HepG2 (cell line): ENCODE data around the gene CDC42EP1. TPM values are rescaled to one million over a fixed set of nuclear protein-coding genes. Genes with fewer than 3 reads are reported as not detected.

ENCODE experiments used
- ATAC-seq: fragments of 200-7000 bp; cut with Tn5 transposase; 3 replicates; pipeline ENCODE4 v1.9.1; 2020; ENCODE audit warnings: mild to moderate bottlenecking, moderate library complexity
- BruUV-seq: library from RNA; stranded (reverse); fragments of 400-500 nt; replicated peaks from 2 replicates; lab custom pipeline; 2021; lab: Mats Ljungman, UMichigan
- CTCF ChIA-PET: fragments of 300-600 bp; formaldehyde crosslinking; extraction: SDS; loops from one replicate; lab custom pipeline; 2021; ENCODE audit warnings: low total read pairs, inconsistent platforms, low intra/inter-chr PET ratio; lab: Yijun Ruan, JAX
- POLR2A ChIA-PET: fragments of 350-600 bp; sonication (Branson Sonifier 250); formaldehyde crosslinking; loops from one replicate; lab custom pipeline; 2020; ENCODE audit warnings: antibody characterized with exemption, inconsistent platforms; lab: Yijun Ruan, JAX
- DNase-seq: peaks from one replicate; pipeline ENCODE4 v3.0.0-alpha.2; 2015; ENCODE audit warnings: low spot score
- FAIRE-seq: peaks from 3 replicates; lab custom pipeline; 2011; peaks lifted over from hg19 to GRCh38; lab: Jason Lieb, UNC
- H2AFZ ChIP-seq: one replicate; pipeline ENCODE4 v1.6.1; 2011; ENCODE audit warnings: low read length, inconsistent platforms
- H3K27ac ChIP-seq: fragments of 300-600 bp; 3 replicates; pipeline ENCODE4 v1.8.0; 2011; ENCODE audit warnings: mixed run types, mild to moderate bottlenecking, mixed read lengths, low read length, inconsistent platforms; ENCODE audit not compliant: insufficient read depth; ENCODE audit errors: extremely low read length
- H3K27me3 ChIP-seq, 2 experiments: fragments of 200-600 bp in 1 of 2; 2 replicates in 1 of 2; 3 replicates in 1 of 2; pipeline versions ENCODE4 v1.6.0 to v1.8.0; 2011; ENCODE audit warnings: low read length in 2 of 2, mild to moderate bottlenecking in 2 of 2, moderate library complexity in 2 of 2, inconsistent platforms in 1 of 2; ENCODE audit not compliant: insufficient read depth in 2 of 2, control insufficient read depth in 1 of 2
- H3K36me3 ChIP-seq, 2 experiments: fragments of 200-600 bp in 1 of 2; replicated peaks in 1 of 2; 2 replicates in 1 of 2; 3 replicates in 1 of 2; pipeline versions ENCODE4 v1.5.1 to v1.8.0; 2011; ENCODE audit warnings: low read length in 2 of 2, inconsistent platforms in 1 of 2; ENCODE audit not compliant: insufficient read depth in 2 of 2, control insufficient read depth in 1 of 2
- H3K4me1 ChIP-seq: 2 replicates; pipeline ENCODE4 v1.5.1; 2012; ENCODE audit warnings: low read length, inconsistent platforms; ENCODE audit not compliant: insufficient read depth
- H3K4me2 ChIP-seq: 2 replicates; pipeline ENCODE4 v1.6.0; 2011; ENCODE audit warnings: low read depth, low read length, inconsistent platforms
- H3K4me3 ChIP-seq, 3 experiments: fragments of 200-600 bp in 1 of 3; sonication (generic), shearing (Covaris generic) in 1 of 3; replicated peaks in 1 of 3; 2 replicates each; pipeline ENCODE4 v1.5.1; 2011 to 2016; ENCODE audit warnings: low read length in 3 of 3, inconsistent platforms in 2 of 3, low read depth in 2 of 3, mild to moderate bottlenecking in 2 of 3, control low read depth in 1 of 3, mixed read lengths in 1 of 3; ENCODE audit not compliant: insufficient read depth in 1 of 3
- H3K79me2 ChIP-seq: one replicate; pipeline ENCODE4 v1.6.1; 2011; ENCODE audit warnings: low read length, inconsistent platforms; ENCODE audit not compliant: insufficient read depth
- H3K9ac ChIP-seq: 2 replicates; pipeline ENCODE4 v1.6.0; 2011; ENCODE audit warnings: mild to moderate bottlenecking, low read depth, low read length, inconsistent platforms; ENCODE audit not compliant: insufficient read depth
- H3K9me3 ChIP-seq: 2 replicates; pipeline ENCODE4 v1.5.1; 2012; ENCODE audit warnings: mild to moderate bottlenecking, low read length
- H4K20me1 ChIP-seq: 2 replicates; pipeline ENCODE4 v1.6.0; 2011; ENCODE audit warnings: inconsistent platforms, mild to moderate bottlenecking, low read length, moderate library complexity; ENCODE audit not compliant: insufficient read depth
- BORCS8-MEF2B ChIP-seq: sonication (generic); formaldehyde crosslinking; IDR thresholded peaks from 2 replicates; pipeline ENCODE4 v1.8.0; 2022; ENCODE audit warnings: mild to moderate bottlenecking, missing genetic modification reagents
- CEBPB ChIP-seq: IDR thresholded peaks from 2 replicates; pipeline ENCODE4 v1.6.1; 2011; ENCODE audit warnings: low read depth, low read length, improper control_type of control experiment, borderline replicate concordance
- FOXC1 ChIP-seq: sonication (generic); formaldehyde crosslinking; IDR thresholded peaks from 2 replicates; pipeline ENCODE4 v1.8.0; 2022; ENCODE audit warnings: mild to moderate bottlenecking, missing genetic modification reagents, borderline replicate concordance
- GATAD1 ChIP-seq: IDR thresholded peaks from 2 replicates; pipeline ENCODE4 v1.6.1; 2016; ENCODE audit warnings: missing genetic modification reagents, missing compliant biosample characterization
- KLF6 ChIP-seq: IDR thresholded peaks from 2 replicates; pipeline ENCODE4 v1.8.0; 2016; ENCODE audit warnings: missing biosample characterization, missing genetic modification reagents
- MEF2D ChIP-seq: sonication (generic); formaldehyde crosslinking; IDR thresholded peaks from 2 replicates; pipeline ENCODE4 v1.5.1; 2020; ENCODE audit warnings: mild to moderate bottlenecking, missing genetic modification reagents
- PAWR ChIP-seq: sonication (generic); formaldehyde crosslinking; IDR thresholded peaks from 2 replicates; pipeline ENCODE4 v1.4.0; 2020; ENCODE audit warnings: missing genetic modification reagents, mild to moderate bottlenecking, borderline replicate concordance
- TAF1 ChIP-seq: sonication (generic); formaldehyde crosslinking; IDR thresholded peaks from 2 replicates; pipeline ENCODE4 v1.4.0; 2020; ENCODE audit warnings: missing genetic modification reagents
- ZNF292 ChIP-seq: sonication (generic); formaldehyde crosslinking; IDR thresholded peaks from 2 replicates; pipeline ENCODE4 v1.8.1; 2022; ENCODE audit warnings: mild to moderate bottlenecking, low read depth, missing genetic modification reagents, borderline replicate concordance
- ZNF7 ChIP-seq: IDR thresholded peaks from 2 replicates; pipeline ENCODE4 v1.6.1; 2016; ENCODE audit warnings: missing biosample characterization, missing genetic modification reagents
- ZNF709 ChIP-seq: sonication (generic); formaldehyde crosslinking; IDR thresholded peaks from 2 replicates; pipeline ENCODE4 v1.5.0; 2020; ENCODE audit warnings: mild to moderate bottlenecking, missing genetic modification reagents
- ZNF720 ChIP-seq: sonication (generic); formaldehyde crosslinking; IDR thresholded peaks from 2 replicates; pipeline ENCODE4 v1.4.0; 2020; ENCODE audit warnings: missing genetic modification reagents
- ZNF746 ChIP-seq: sonication (generic); formaldehyde crosslinking; IDR thresholded peaks from 2 replicates; pipeline ENCODE4 v1.8.0; 2022; ENCODE audit warnings: mild to moderate bottlenecking, missing genetic modification reagents
- WGBS: methylation state at CpG from one replicate; pipeline ENCODE4 v1.1.6; 2017; ENCODE audit warnings: low lambda C conversion rate; 5-methylcytosine and 5-hydroxymethylcytosine counted together
- in situ Hi-C: cut with HindIII; loops from 2 replicates; pipeline ENCODE4 v1.10.0; 2017; ENCODE audit warnings: low pct_unique_long_range_greater_than_20kb; ENCODE audit not compliant: extremely low pct_ligation_motif_present
- intact Hi-C: fragments of 100-400 bp; cut with micrococcal nuclease; formaldehyde crosslinking; loops from one replicate; pipeline ENCODE4 v1.10.0; 2022; ENCODE audit not compliant: unreplicated experiment
- polyA plus RNA-seq, 8 experiments: library from polyadenylated mRNA; depleted of rRNA in 3 of 8; stranded (reverse) in 7 of 8; unstranded in 1 of 8; fragments of >200 nt; fragmentation: Illumina TruSeq in 4 of 8; extraction: Trizol in 4 of 8; gene quantifications; 2 replicates each; pipeline versions ENCODE4 v1.2.1 to v1.2.3, GENCODE V29; 2011 to 2016; ENCODE audit warnings: low read depth in 4 of 8, missing spikeins in 1 of 8, mixed read lengths in 1 of 8; ENCODE audit not compliant: insufficient read depth in 1 of 8
- total RNA-seq, 5 experiments: library from RNA; depleted of rRNA; stranded (reverse); fragments of >200 nt; fragmentation: Illumina TruSeq; extraction: Trizol; gene quantifications; 2 replicates each; pipeline ENCODE4 v1.2.3, GENCODE V29; 2016; ENCODE audit warnings: low read depth in 1 of 5
- TF ChIP-seq, protein P1 (sequence below): sonication (generic); formaldehyde crosslinking; IDR thresholded peaks from 2 replicates; pipeline ENCODE4 v1.4.0; 2020; ENCODE audit warnings: missing genetic modification reagents
- TF ChIP-seq, protein P2 (sequence below): sonication (generic); formaldehyde crosslinking; IDR thresholded peaks from 2 replicates; pipeline ENCODE4 v1.8.0; 2022; ENCODE audit warnings: mild to moderate bottlenecking, missing genetic modification reagents, borderline replicate concordance

CDC42EP1 gene
- total and polyA plus RNA-seq, 2 of the 13 experiments (the other 11 are each of a cell fraction or from before 2014, with no cell fraction given): 17.1 to 29.5 TPM

DNA sequence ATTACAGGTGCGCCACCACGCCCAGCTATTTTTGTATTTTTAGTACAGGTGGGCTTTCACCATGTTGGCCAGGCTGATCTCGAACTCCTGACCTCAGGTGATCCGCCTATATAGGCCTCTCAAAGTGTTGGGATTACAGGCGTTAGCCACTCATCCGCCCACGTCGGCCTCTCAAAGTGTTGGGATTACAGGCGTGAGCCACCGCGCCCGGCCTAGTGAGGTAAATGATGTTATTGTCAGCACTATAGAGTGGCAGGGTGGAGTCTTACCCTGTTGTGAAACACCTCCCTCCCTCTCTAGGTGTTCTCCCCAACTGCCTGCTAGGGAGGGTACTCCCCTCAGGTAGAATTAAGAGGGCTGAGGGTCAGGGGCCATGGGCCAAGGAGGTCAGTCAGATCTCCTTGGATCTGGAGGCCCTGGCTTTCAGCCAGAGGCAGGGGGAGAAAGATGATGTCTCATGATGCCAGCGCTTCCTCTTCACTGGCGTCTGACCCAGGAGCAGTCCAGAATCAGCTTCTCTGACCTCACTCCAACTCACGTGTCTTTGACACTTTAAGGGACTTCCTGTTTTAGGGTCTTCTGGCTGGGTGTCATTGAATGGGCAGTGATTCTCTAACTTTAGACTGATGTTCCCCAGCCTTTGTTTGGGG, 50.3 kb downstream of the CDC42EP1 start:
- H3K9me3 ChIP-seq: no peaks in the 10 kb centered on the region
- no peak for FAIRE-seq
- in situ Hi-C loops (no loop called here), intact Hi-C loops (no loop called here)
- H3K27me3 ChIP-seq: peaks cover 0 to 5% of the 10 kb centered on the region in 2 experiments; a peak in 1 of 5 replicates
- POLR2A ChIA-PET: interaction anchor here (1.1 to 6.0 kb wide), 7 partner anchors 10 to 74 kb away, joined by 3 to 75 read pairs (median 5); partner anchors contain the start of genes PDXP and SH3BP1
- H3K4me1 ChIP-seq: peaks cover 40% of the 10 kb centered on the region
- H3K4me2 ChIP-seq: peak overlapping the region; percentile 90
- ATAC-seq: no peak
- H4K20me1 ChIP-seq: no peaks in the 10 kb centered on the region
- TF ChIP-seq CEBPB: 0 out of 2 replicates have a peak, but pooled peaks have one; percentile 5
- TF ChIP-seq MEF2D (CRISPR knock-in tag): no peak
- TF ChIP-seq, protein P1, sequence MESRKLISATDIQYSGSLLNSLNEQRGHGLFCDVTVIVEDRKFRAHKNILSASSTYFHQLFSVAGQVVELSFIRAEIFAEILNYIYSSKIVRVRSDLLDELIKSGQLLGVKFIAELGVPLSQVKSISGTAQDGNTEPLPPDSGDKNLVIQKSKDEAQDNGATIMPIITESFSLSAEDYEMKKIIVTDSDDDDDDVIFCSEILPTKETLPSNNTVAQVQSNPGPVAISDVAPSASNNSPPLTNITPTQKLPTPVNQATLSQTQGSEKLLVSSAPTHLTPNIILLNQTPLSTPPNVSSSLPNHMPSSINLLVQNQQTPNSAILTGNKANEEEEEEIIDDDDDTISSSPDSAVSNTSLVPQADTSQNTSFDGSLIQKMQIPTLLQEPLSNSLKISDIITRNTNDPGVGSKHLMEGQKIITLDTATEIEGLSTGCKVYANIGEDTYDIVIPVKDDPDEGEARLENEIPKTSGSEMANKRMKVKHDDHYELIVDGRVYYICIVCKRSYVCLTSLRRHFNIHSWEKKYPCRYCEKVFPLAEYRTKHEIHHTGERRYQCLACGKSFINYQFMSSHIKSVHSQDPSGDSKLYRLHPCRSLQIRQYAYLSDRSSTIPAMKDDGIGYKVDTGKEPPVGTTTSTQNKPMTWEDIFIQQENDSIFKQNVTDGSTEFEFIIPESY (CRISPR knock-in tag): 0 out of 2 replicates have a peak, but pooled peaks have one; percentile 15
- peak; percentile 45; the same call in 1 of the 2 replicates for TF ChIP-seq ZNF7 (CRISPR knock-in tag)
- TF ChIP-seq, all 625 proteins: peak for 3
- H2AFZ ChIP-seq: no peak overlapping the region
- CTCF ChIA-PET: no interaction called here
- H3K9ac ChIP-seq: no peak overlapping the region
- no TSS peak for BruUV-seq
- H3K27ac ChIP-seq: peak overlapping the region; percentile 97
- H3K36me3 ChIP-seq: peaks cover 2 to 9% of the 10 kb centered on the region in 2 experiments; a peak in 2 of 5 replicates
- peaks cover 20% of the 10 kb centered on the region for H3K79me2 ChIP-seq
- DNase-seq: no peak
- H3K4me3 ChIP-seq: no peak overlapping the region
- 87% methylated on average over 15 of the region's 15 CpGs for WGBS

DNA sequence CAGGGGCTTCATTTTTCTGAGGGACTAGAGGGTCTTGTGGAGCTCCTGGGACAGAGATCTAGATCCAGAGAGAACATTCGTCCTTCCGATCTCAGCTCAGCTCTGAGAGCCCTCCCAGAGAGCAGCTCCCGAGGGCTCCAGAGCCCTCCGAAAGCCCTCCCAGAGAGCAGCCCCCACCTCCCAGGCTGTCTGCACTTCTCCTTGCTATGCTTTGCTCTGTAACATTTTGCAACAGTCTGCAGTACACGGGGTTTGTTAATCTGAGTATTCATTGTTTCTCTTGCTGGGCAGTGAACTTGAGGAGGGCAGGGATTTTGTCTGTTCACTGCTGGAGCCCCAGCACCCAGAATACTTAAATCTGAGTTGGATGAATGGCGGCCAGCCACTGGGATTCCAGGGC, 50.9 kb downstream of the CDC42EP1 start:
- Histone ChIP-seq H4K20me1 (no peaks in the 10 kb centered on the region), H3K9ac (no peak overlapping the region)
- TF ChIP-seq ZNF720 (CRISPR knock-in tag) (no peak), KLF6 (no peak), ZNF746 (CRISPR knock-in tag) (no peak), PAWR (CRISPR knock-in tag) (no peak), ZNF292 (CRISPR knock-in tag) (no peak), ZNF709 (CRISPR knock-in tag) (no peak), FOXC1 (no peak), TAF1 (CRISPR knock-in tag) (no peak), BORCS8-MEF2B (no peak), GATAD1 (CRISPR knock-in tag) (no peak)
- TF ChIP-seq, protein P2, sequence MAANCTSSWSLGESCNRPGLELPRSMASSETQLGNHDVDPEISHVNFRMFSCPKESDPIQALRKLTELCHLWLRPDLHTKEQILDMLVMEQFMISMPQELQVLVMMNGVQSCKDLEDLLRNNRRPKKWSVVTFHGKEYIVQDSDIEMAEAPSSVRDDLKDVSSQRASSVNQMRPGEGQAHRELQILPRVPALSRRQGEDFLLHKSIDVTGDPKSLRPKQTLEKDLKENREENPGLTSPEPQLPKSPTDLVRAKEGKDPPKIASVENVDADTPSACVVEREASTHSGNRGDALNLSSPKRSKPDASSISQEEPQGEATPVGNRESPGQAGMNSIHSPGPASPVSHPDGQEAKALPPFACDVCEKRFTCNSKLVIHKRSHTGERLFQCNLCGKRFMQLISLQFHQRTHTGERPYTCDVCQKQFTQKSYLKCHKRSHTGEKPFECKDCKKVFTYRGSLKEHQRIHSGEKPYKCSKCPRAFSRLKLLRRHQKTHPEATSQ (CRISPR knock-in tag): no peak
- TF ChIP-seq, all 625 proteins: peak for 0
- H2AFZ ChIP-seq: no peak overlapping the region
- no peaks in the 10 kb centered on the region for H3K9me3 ChIP-seq
- FAIRE-seq (no peak), ATAC-seq (no peak), DNase-seq (no peak)
- peak overlapping the region; percentile 15 for H3K27ac ChIP-seq
- peaks cover 20% of the 10 kb centered on the region for H3K79me2 ChIP-seq
- H3K36me3 ChIP-seq: peaks cover 4 to 11% of the 10 kb centered on the region in 2 experiments; a peak in 3 of 5 replicates
- no peak overlapping the region for H3K4me3 ChIP-seq
- 56% methylated on average over 4 of the region's 6 CpGs for WGBS
- H3K4me2 ChIP-seq: no peak overlapping the region
- BruUV-seq: no TSS peak
- in situ Hi-C loops: no loop called here
- CTCF ChIA-PET: no interaction called here
- intact Hi-C loops: no loop called here
- peaks cover 40% of the 10 kb centered on the region for H3K4me1 ChIP-seq
- POLR2A ChIA-PET: interaction anchor here (6.0 kb wide), 1 partner anchor 22 kb away, joined by 75 read pairs; no protein-coding TSS in a partner anchor
- no peaks in the 10 kb centered on the region; a peak in 1 of 5 replicates for H3K27me3 ChIP-seq
